ENCODE measurements around the gene ERN1. TPM values are rescaled to one million over a fixed set of nuclear protein-coding genes. Genes with fewer than 3 reads are reported as not detected.

ERN1 gene
- total RNA-seq, 1 donor from 2014 or later: 14.7 TPM

DNA sequence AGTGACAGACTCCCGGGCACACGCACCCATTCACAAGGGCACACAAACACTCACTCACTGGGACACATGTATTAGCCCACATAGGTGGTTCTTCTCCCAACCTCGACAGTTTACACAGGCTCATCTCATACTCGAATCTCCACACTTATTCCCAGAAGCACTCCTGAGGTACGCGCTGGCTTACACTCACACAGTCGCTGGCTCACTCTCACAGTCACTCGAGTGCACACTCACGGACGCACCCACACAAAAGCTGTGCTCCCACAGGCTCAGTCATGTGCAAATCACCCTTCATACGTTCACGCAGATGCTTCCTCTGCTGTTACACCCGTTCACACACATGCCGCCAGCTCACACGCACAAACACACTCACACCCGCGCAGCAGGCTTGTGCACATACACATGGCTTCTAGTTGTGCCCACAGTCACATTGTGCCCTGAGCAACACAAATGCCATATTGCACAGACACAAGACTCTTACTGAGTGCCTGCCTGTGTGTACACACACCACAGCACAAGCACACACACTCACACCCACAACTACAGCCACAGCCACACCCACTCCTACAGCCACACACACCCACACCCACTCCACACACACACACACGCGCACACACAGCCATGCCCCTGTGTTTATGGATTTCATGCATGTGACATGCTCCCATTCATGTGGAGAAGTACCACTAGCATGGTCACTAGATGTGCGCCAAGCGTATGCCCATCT is 140.2 kb downstream of the ERN1 start:
- DNase-seq (ENCODE audit: low read depth in 2 of 2): no peak

Other genes starting within 250 kb of the ERN1 start
- gene GH2, start 248.2 kb downstream of the ERN1 start, total RNA-seq: not detected in 2 replicates
- gene CSH1, start 233.6 kb downstream of the ERN1 start, total RNA-seq: not detected in 2 replicates
- not detected in 2 replicates for gene CSHL1, start 218.9 kb downstream of the ERN1 start, total RNA-seq
- gene GH1, start 211.3 kb downstream of the ERN1 start, total RNA-seq: not detected in 2 replicates
- gene CD79B, start 197.8 kb downstream of the ERN1 start, total RNA-seq: 1.5 TPM in 1 of 2 replicates, not detected in the other
- gene SCN4A, start 157.2 kb downstream of the ERN1 start, total RNA-seq: under 0.01 TPM in 1 of 2 replicates, not detected in the other
- 0.44 and 0.60 TPM in 2 replicates for gene PRR29, start 131.8 kb downstream of the ERN1 start, total RNA-seq
- 257 and 282 TPM in 2 replicates for gene ICAM2, start 109.5 kb downstream of the ERN1 start, total RNA-seq
- 19.4 and 36.1 TPM in 2 replicates for gene TEX2, start 133.1 kb upstream of the ERN1 start, total RNA-seq